ENCODE results near the gene ANXA11. TPM values are rescaled to one million over a fixed set of nuclear protein-coding genes. Genes with fewer than 3 reads are reported as not detected.

Gene ANXA11
- total RNA-seq, 2 experiments from 2014 or later = 93.9 to 164 TPM

DNA sequence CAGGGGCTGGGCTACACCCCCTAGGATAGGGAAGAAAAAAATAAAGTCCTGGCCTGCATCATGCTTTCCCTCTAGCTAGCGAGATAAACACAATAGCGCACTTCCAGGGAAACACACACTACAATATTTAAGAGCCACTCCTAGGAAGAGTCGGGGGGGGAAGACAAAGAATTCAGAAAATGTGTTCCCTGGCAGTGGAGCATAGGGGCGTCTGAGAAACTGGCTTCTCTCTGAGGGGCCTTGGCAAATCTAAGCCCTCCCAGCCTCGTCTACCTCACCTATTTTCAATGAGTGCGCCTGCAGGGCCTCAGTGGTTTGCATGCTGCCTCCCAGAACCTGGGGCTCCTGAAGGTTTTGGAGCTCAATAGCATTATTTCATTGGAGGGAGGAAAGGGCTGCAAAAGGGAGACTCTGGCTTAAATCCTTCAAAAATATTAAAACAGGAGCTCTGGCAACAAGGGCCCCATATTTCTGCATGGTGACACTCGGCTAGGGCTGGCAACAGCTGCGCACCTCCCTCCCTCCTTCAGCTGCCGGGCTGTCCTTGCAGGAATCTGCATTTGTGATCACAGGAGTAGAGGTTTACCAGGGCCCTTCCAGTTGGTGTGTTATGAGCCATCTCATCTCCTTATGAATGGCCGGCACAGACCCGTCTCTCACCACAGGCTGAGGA, 10.8 kb downstream of the ANXA11 start:
- Histone ChIP-seq H3K4me1 (ENCODE audit: insufficient read depth, low read length, poor library complexity, severe bottlenecking) (peaks cover 62% of the 10 kb centered on the region), H3K27ac (ENCODE audit: low read depth, low read length, poor library complexity, severe bottlenecking) (no peak overlapping the region), H4K20me1 (ENCODE audit: insufficient read depth, low read length) (no peaks in the 10 kb centered on the region), H3K79me2 (ENCODE audit: insufficient read depth, low read depth, low read length) (peaks cover 97% of the 10 kb centered on the region), H3K36me3 (ENCODE audit: insufficient read depth, low read length) (peaks cover 58% of the 10 kb centered on the region), H3K4me2 (ENCODE audit: low read length) (no peak overlapping the region), H3K9me3 (ENCODE audit: low read length) (peaks cover 26% of the 10 kb centered on the region), H3K4me3 (ENCODE audit: low read depth, low read length, poor library complexity, severe bottlenecking) (no peak overlapping the region), H2AFZ (ENCODE audit: low read length) (no peak overlapping the region), H3K9me2 (ENCODE audit: insufficient read depth, low read length) (no peaks in the 10 kb centered on the region)
- ChIA-PET CTCF (ENCODE audit: unreplicated experiment) (interaction anchor here (0.6 kb wide), 1 partner anchor 11 kb away, joined by 3 read pairs; no protein-coding TSS in a partner anchor), POLR2A (interaction anchor here (0.8 to 2.5 kb wide), 3 partner anchors 9 to 14 kb away, joined by 5 to 8 read pairs (median 6); no protein-coding TSS in a partner anchor)
- TF ChIP-seq CTCF (conservative IDR thresholded peaks at IDR 0.05; ENCODE audit: low read length) (no peak), EZH2phosphoT487 (IDR thresholded peaks at IDR 0.05; ENCODE audit: borderline replicate concordance, low read depth, low read length) (no peak)
- no peak for DNase-seq (ENCODE audit: low spot score)
- no TSS peak for BruUV-seq (replicated peaks)
- intact Hi-C loops (cut with micrococcal nuclease; ENCODE audit: unreplicated experiment) = no loop called here

DNA sequence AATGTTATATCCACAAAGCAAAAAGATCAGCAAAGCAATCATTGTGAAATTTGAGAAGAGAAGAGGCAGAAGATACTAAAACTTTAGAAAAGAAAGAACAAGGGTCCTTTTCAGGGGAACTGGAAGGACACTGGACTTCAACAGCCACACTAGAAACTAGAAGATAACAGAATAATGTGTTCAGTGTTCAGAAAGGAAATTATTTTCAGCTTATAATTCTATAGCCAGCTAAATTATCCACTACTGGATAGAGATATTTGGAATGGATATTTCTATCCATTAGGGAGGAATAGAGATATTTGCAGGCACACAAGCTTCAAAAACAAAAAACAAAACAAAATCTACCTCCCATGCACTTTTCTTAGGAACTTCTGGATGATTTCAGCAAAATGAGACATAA, 12.8 kb downstream of the ANXA11 start:
- Histone ChIP-seq H3K36me3 (ENCODE audit: insufficient read depth, low read length) (peaks cover 58% of the 10 kb centered on the region), H2AFZ (ENCODE audit: low read length) (no peak overlapping the region), H3K79me2 (ENCODE audit: insufficient read depth, low read depth, low read length) (peaks cover 89% of the 10 kb centered on the region), H3K4me3 (ENCODE audit: low read depth, low read length, poor library complexity, severe bottlenecking) (no peak overlapping the region), H3K27ac (ENCODE audit: low read depth, low read length, poor library complexity, severe bottlenecking) (no peak overlapping the region), H3K9me2 (ENCODE audit: insufficient read depth, low read length) (no peaks in the 10 kb centered on the region), H4K20me1 (ENCODE audit: insufficient read depth, low read length) (no peaks in the 10 kb centered on the region), H3K9me3 (ENCODE audit: low read length) (peaks cover 26% of the 10 kb centered on the region), H3K4me2 (ENCODE audit: low read length) (no peak overlapping the region), H3K4me1 (ENCODE audit: insufficient read depth, low read length, poor library complexity, severe bottlenecking) (peaks cover 65% of the 10 kb centered on the region)
- DNase-seq (ENCODE audit: low spot score) = no peak
- TF ChIP-seq EZH2phosphoT487 (IDR thresholded peaks at IDR 0.05; ENCODE audit: borderline replicate concordance, low read depth, low read length) = no peak
- no peak for TF ChIP-seq CTCF (conservative IDR thresholded peaks at IDR 0.05; ENCODE audit: low read length)
- ChIA-PET CTCF (ENCODE audit: unreplicated experiment) (no interaction called here), POLR2A (no interaction called here)
- intact Hi-C loops (cut with micrococcal nuclease; ENCODE audit: unreplicated experiment) = no loop called here
- BruUV-seq (replicated peaks) = no TSS peak

GRCh38 chr10:80191589-80192270, 13.6 kb downstream of the ANXA11 start:
- H3K9me3 ChIP-seq (ENCODE audit: low read length) = peaks cover 26% of the 10 kb centered on the region
- intact Hi-C loops (cut with micrococcal nuclease; ENCODE audit: unreplicated experiment) = no loop called here
- no TSS peak for BruUV-seq (replicated peaks)
- H4K20me1 ChIP-seq (ENCODE audit: insufficient read depth, low read length) = no peaks in the 10 kb centered on the region
- H3K9me2 ChIP-seq (ENCODE audit: insufficient read depth, low read length) = no peaks in the 10 kb centered on the region
- CTCF ChIA-PET (ENCODE audit: unreplicated experiment) = no interaction called here
- peaks cover 64% of the 10 kb centered on the region for H3K4me1 ChIP-seq (ENCODE audit: insufficient read depth, low read length, poor library complexity, severe bottlenecking)
- H3K79me2 ChIP-seq (ENCODE audit: insufficient read depth, low read depth, low read length) = peaks cover 87% of the 10 kb centered on the region
- no peak overlapping the region for H2AFZ ChIP-seq (ENCODE audit: low read length)
- peak overlapping the region; percentile 9 for H3K4me3 ChIP-seq (ENCODE audit: low read depth, low read length, poor library complexity, severe bottlenecking)
- peaks cover 50% of the 10 kb centered on the region for H3K36me3 ChIP-seq (ENCODE audit: insufficient read depth, low read length)
- TF ChIP-seq CTCF (conservative IDR thresholded peaks at IDR 0.05; ENCODE audit: low read length) (no peak), EZH2phosphoT487 (IDR thresholded peaks at IDR 0.05; ENCODE audit: borderline replicate concordance, low read depth, low read length) (no peak)
- peak overlapping the region; percentile 29 for H3K27ac ChIP-seq (ENCODE audit: low read depth, low read length, poor library complexity, severe bottlenecking)
- peak overlapping the region; percentile 43 for H3K4me2 ChIP-seq (ENCODE audit: low read length)
- DNase-seq (ENCODE audit: low spot score) = no peak
- POLR2A ChIA-PET = interaction anchor here (0.8 to 1.0 kb wide), 2 partner anchors 10 to 12 kb away, joined by 3 to 4 read pairs; no protein-coding TSS in a partner anchor

Measured in OCI-LY7 (cell line).